Measurements from ENCODE around the gene ANXA11.

Gene ANXA11

DNA sequence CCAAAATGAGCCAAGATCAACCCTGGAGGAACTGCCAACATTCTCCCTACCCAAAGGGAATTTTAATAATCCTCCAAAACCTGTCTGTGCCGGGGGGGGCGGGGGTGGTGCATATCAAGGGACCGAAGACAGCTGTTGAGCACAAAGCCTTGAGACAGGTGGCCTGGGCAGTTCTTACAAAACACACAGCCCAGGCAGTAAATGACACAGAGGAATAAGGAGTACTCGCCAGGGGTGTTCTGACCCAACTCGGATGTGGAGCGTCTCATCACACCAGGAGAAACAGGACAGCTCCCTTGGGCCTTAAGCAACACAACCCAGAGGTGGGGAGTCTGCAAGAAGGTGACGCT is 37.2 kb downstream of the ANXA11 start:
- Histone ChIP-seq H3K18ac (ENCODE audit: low read depth in 1 of 2, low read length in 2 of 2) (no peak overlapping the region), H4K91ac (ENCODE audit: low read length) (no peak overlapping the region), H3K4me1 (ENCODE audit: control insufficient read depth, insufficient read depth, low read depth, low read length) (peaks cover 43% of the 10 kb centered on the region), H3K23ac (ENCODE audit: low read length in 2 of 2) (no peak overlapping the region), H3K27me3 (ENCODE audit: control insufficient read depth in 1 of 2, insufficient read depth in 1 of 2, low read length in 2 of 2) (no peaks in the 10 kb centered on the region), H3K36me3 (ENCODE audit: control insufficient read depth in 1 of 2, insufficient read depth in 2 of 2, low read depth in 1 of 2, low read length in 2 of 2) (peaks cover 87 to 88% of the 10 kb centered on the region in 2 experiments), H3K9me3 (ENCODE audit: control insufficient read depth, low read length) (no peaks in the 10 kb centered on the region), H2BK120ac (ENCODE audit: low read depth, low read length) (no peak overlapping the region), H4K8ac (ENCODE audit: low read length) (no peak overlapping the region), H2AK5ac (ENCODE audit: low read length, severe bottlenecking) (no peak overlapping the region), H3K9ac (ENCODE audit: low read length) (no peak overlapping the region), H3K14ac (ENCODE audit: low read length in 2 of 2) (no peak overlapping the region), H3K27ac (ENCODE audit: low read length, poor library complexity, severe bottlenecking) (no peak overlapping the region), H2BK5ac (ENCODE audit: low read depth, low read length, poor library complexity, severe bottlenecking) (no peak overlapping the region), H2BK15ac (ENCODE audit: low read depth, poor library complexity, severe bottlenecking) (peak overlapping the region; percentile 12), H2BK12ac (ENCODE audit: low read length in 2 of 2) (no peak overlapping the region), H3K4me2 (ENCODE audit: low read length, poor library complexity, severe bottlenecking) (no peak overlapping the region), H2AFZ (ENCODE audit: low read depth, low read length) (no peak overlapping the region), H3K79me1 (replicated peaks; ENCODE audit: low read length, poor library complexity, severe bottlenecking) (peaks cover 69% of the 10 kb centered on the region), H3K4ac (ENCODE audit: low read depth in 1 of 2, low read length in 2 of 2) (no peak overlapping the region), H3K4me3 (ENCODE audit: insufficient read depth in 1 of 2, low read depth in 1 of 2, low read length in 2 of 2) (no peak overlapping the region)
- DNase-seq = no peak
- WGBS = 90% methylated on average over 7 of the region's 7 CpGs

DNA sequence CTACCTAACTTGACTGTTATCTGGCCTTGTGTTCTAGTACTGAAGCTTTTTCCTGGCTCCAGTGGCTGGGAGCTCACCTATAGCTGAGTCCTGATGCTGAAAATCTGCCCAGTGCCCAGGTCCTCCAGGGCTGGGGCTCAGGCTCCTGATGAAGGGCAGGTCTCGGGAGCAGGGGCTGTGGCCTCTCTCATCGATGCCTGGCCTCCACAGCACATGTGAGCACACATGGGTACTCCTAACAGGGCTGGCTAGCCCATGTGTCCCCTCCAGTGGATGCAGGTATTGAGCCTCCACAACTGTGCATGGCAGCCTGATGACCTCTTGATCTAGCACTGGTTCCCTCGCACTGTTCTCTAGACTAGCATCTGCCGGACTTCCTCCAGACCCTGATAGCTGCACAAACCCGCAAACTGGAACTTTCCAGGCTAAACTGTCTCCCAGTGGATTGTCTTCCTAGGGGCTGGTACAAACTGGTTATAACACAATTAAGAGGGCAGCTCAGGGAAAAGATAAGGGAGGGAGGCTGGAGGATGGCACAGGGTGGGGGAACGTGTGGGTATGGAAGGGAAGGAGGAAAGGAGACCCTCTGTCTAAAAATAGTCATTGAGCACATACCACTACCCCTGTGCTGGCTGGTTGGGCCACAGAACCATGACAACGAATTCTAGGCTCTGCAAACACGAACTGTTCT is 37.7 kb downstream of the ANXA11 start:
- Histone ChIP-seq H4K8ac (ENCODE audit: low read length) (no peak overlapping the region), H3K79me1 (replicated peaks; ENCODE audit: low read length, poor library complexity, severe bottlenecking) (peaks cover 69% of the 10 kb centered on the region), H3K23ac (ENCODE audit: low read length in 2 of 2) (peak overlapping the region in 1 of 2 experiments; percentile 46), H3K9me3 (ENCODE audit: control insufficient read depth, low read length) (no peaks in the 10 kb centered on the region), H3K14ac (ENCODE audit: low read length in 2 of 2) (peak overlapping the region in 1 of 2 experiments; percentile 63), H3K4ac (ENCODE audit: low read depth in 1 of 2, low read length in 2 of 2) (no peak overlapping the region), H2AK5ac (ENCODE audit: low read length, severe bottlenecking) (no peak overlapping the region), H3K4me2 (ENCODE audit: low read length, poor library complexity, severe bottlenecking) (no peak overlapping the region), H2BK15ac (ENCODE audit: low read depth, poor library complexity, severe bottlenecking) (peak overlapping the region; percentile 12), H2BK120ac (ENCODE audit: low read depth, low read length) (no peak overlapping the region), H3K4me1 (ENCODE audit: control insufficient read depth, insufficient read depth, low read depth, low read length) (peaks cover 40% of the 10 kb centered on the region), H3K9ac (ENCODE audit: low read length) (no peak overlapping the region), H2BK12ac (ENCODE audit: low read length in 2 of 2) (no peak overlapping the region), H3K36me3 (ENCODE audit: control insufficient read depth in 1 of 2, insufficient read depth in 2 of 2, low read depth in 1 of 2, low read length in 2 of 2) (peaks cover 86 to 87% of the 10 kb centered on the region in 2 experiments), H4K91ac (ENCODE audit: low read length) (no peak overlapping the region), H3K4me3 (ENCODE audit: insufficient read depth in 1 of 2, low read depth in 1 of 2, low read length in 2 of 2) (no peak overlapping the region), H2AFZ (ENCODE audit: low read depth, low read length) (no peak overlapping the region), H3K18ac (ENCODE audit: low read depth in 1 of 2, low read length in 2 of 2) (peak overlapping the region in 1 of 2 experiments; percentile 58), H3K27me3 (ENCODE audit: control insufficient read depth in 1 of 2, insufficient read depth in 1 of 2, low read length in 2 of 2) (no peaks in the 10 kb centered on the region), H2BK5ac (ENCODE audit: low read depth, low read length, poor library complexity, severe bottlenecking) (no peak overlapping the region), H3K27ac (ENCODE audit: low read length, poor library complexity, severe bottlenecking) (no peak overlapping the region)
- 95% methylated on average over 7 of the region's 8 CpGs for WGBS
- no peak for DNase-seq

DNA sequence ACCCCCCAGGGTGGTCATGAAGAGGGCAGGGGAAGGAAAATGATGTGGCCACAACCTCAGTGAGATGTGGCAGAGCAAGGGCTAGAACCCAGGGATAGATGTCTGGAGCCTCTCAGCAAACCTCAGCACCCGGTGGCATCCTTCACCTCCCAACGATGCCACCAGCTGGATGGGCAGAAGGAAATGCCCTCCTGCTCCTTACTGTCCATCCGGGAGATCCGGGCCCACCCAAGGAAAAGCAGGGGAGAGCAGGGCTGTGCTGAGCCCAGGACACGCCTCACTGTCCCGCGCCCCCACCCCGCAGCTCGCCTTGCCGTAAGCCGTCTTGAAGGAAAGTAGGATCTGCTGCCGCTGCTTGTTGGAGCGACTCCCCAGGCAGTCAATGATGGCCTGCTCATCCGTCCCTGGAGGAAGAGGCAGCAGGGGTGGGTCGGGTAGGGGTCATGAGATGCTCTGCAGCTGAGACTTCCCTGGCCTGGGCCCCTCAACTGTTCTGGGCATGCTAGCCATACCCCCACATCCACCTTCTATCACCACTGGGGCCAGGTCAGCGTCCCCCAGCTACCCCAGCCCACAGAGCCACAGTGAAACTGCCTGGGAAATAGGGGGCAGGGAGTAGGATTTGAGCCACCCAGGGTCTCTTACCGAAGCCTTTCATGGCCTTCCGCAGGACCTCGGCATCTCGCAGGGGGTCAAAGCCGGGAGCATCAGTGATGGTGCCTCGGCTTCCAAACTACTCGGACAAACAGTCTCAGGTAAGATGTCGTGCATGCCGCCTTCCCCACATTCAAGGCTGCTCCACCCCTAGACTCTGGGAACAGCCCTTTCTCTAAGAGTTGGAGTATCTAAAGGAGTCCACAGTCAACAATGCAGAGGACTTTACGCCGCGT is 38.5 kb downstream of the ANXA11 start:
- Histone ChIP-seq H2BK12ac (ENCODE audit: low read length in 2 of 2) (peak overlapping the region; percentile 46 to 75), H4K8ac (ENCODE audit: low read length) (peak overlapping the region; percentile 59), H2BK15ac (ENCODE audit: low read depth, poor library complexity, severe bottlenecking) (peak overlapping the region; percentile 61), H2BK120ac (ENCODE audit: low read depth, low read length) (peak overlapping the region; percentile 51), H3K18ac (ENCODE audit: low read depth in 1 of 2, low read length in 2 of 2) (peak overlapping the region; percentile 34 to 49), H3K4me3 (ENCODE audit: insufficient read depth in 1 of 2, low read depth in 1 of 2, low read length in 2 of 2) (no peak overlapping the region), H3K23ac (ENCODE audit: low read length in 2 of 2) (no peak overlapping the region), H4K91ac (ENCODE audit: low read length) (peak overlapping the region; percentile 76), H2AFZ (ENCODE audit: low read depth, low read length) (no peak overlapping the region), H3K36me3 (ENCODE audit: control insufficient read depth in 1 of 2, insufficient read depth in 2 of 2, low read depth in 1 of 2, low read length in 2 of 2) (peaks cover 87% of the 10 kb centered on the region in 2 experiments), H3K4me2 (ENCODE audit: low read length, poor library complexity, severe bottlenecking) (no peak overlapping the region), H3K4ac (ENCODE audit: low read depth in 1 of 2, low read length in 2 of 2) (peak overlapping the region; percentile 8 to 89), H3K4me1 (ENCODE audit: control insufficient read depth, insufficient read depth, low read depth, low read length) (peaks cover 41% of the 10 kb centered on the region), H2BK5ac (ENCODE audit: low read depth, low read length, poor library complexity, severe bottlenecking) (no peak overlapping the region), H3K14ac (ENCODE audit: low read length in 2 of 2) (no peak overlapping the region), H2AK5ac (ENCODE audit: low read length, severe bottlenecking) (no peak overlapping the region), H3K9me3 (ENCODE audit: control insufficient read depth, low read length) (no peaks in the 10 kb centered on the region), H3K79me1 (replicated peaks; ENCODE audit: low read length, poor library complexity, severe bottlenecking) (peaks cover 72% of the 10 kb centered on the region), H3K27ac (ENCODE audit: low read length, poor library complexity, severe bottlenecking) (no peak overlapping the region), H3K9ac (ENCODE audit: low read length) (peak overlapping the region; percentile 66), H3K27me3 (ENCODE audit: control insufficient read depth in 1 of 2, insufficient read depth in 1 of 2, low read length in 2 of 2) (no peaks in the 10 kb centered on the region)
- WGBS = 96% methylated on average over 26 of the region's 28 CpGs
- DNase-seq = no peak

DNA sequence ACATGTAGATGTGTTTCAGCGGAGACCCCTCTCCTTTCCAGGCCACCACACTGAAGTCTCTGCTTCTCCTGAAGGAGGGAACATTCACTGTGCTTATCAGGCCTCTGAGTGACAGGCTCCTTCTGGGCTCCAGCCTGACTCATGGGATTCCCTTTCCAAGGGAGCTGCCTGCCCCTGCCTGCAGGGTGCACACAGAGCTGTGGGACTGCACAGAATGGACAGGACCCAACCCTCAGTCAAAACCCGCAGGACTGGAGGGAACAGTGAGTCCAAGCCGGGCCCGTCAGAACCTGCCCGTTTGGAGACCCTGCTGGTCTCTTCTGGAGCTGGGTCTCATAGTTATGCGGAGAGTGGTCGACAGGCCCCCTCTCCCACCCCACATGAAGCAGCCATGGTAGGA is 40.2 kb downstream of the ANXA11 start:
- H2BK12ac ChIP-seq (ENCODE audit: low read length in 2 of 2) = peak overlapping the region; percentile 79 to 92
- H3K9ac ChIP-seq (ENCODE audit: low read length) = peak overlapping the region; percentile 66
- no peak overlapping the region for H2AK5ac ChIP-seq (ENCODE audit: low read length, severe bottlenecking)
- no peak overlapping the region for H3K4me2 ChIP-seq (ENCODE audit: low read length, poor library complexity, severe bottlenecking)
- no peaks in the 10 kb centered on the region for H3K27me3 ChIP-seq (ENCODE audit: control insufficient read depth in 1 of 2, insufficient read depth in 1 of 2, low read length in 2 of 2)
- H3K23ac ChIP-seq (ENCODE audit: low read length in 2 of 2) = no peak overlapping the region
- H2BK5ac ChIP-seq (ENCODE audit: low read depth, low read length, poor library complexity, severe bottlenecking) = no peak overlapping the region
- no peaks in the 10 kb centered on the region for H3K9me3 ChIP-seq (ENCODE audit: control insufficient read depth, low read length)
- peak overlapping the region; percentile 58 for H2BK120ac ChIP-seq (ENCODE audit: low read depth, low read length)
- peaks cover 33% of the 10 kb centered on the region for H3K4me1 ChIP-seq (ENCODE audit: control insufficient read depth, insufficient read depth, low read depth, low read length)
- no peak overlapping the region for H2AFZ ChIP-seq (ENCODE audit: low read depth, low read length)
- H4K91ac ChIP-seq (ENCODE audit: low read length) = peak overlapping the region; percentile 79
- H3K27ac ChIP-seq (ENCODE audit: low read length, poor library complexity, severe bottlenecking) = no peak overlapping the region
- H4K8ac ChIP-seq (ENCODE audit: low read length) = no peak overlapping the region
- 84% methylated on average over 7 of the region's 7 CpGs for WGBS
- DNase-seq = peak; percentile 81
- H2BK15ac ChIP-seq (ENCODE audit: low read depth, poor library complexity, severe bottlenecking) = no peak overlapping the region
- peak overlapping the region in 1 of 2 experiments; percentile 61 for H3K14ac ChIP-seq (ENCODE audit: low read length in 2 of 2)
- no peak overlapping the region for H3K4me3 ChIP-seq (ENCODE audit: insufficient read depth in 1 of 2, low read depth in 1 of 2, low read length in 2 of 2)
- H3K4ac ChIP-seq (ENCODE audit: low read depth in 1 of 2, low read length in 2 of 2) = peak overlapping the region; percentile 50 to 64
- H3K36me3 ChIP-seq (ENCODE audit: control insufficient read depth in 1 of 2, insufficient read depth in 2 of 2, low read depth in 1 of 2, low read length in 2 of 2) = peaks cover 87% of the 10 kb centered on the region in 2 experiments
- H3K18ac ChIP-seq (ENCODE audit: low read depth in 1 of 2, low read length in 2 of 2) = peak overlapping the region; percentile 74 to 92
- H3K79me1 ChIP-seq (replicated peaks; ENCODE audit: low read length, poor library complexity, severe bottlenecking) = peaks cover 74% of the 10 kb centered on the region

All from mesenchymal stem cell (in vitro differentiated cells and primary cell).